Prostate gland (tissue), 2 donors: ENCODE data around the gene GJA5. TPM values are rescaled to one million over a fixed set of nuclear protein-coding genes. Genes with fewer than 3 reads are reported as not detected.
A peak's percentile ranks its signal among the peaks of the same experiment; 100 is the strongest.

ENCODE experiments used
- DNase-seq: peaks from one replicate; pipeline ENCODE4 v3.0.0-alpha.2; 2019; ENCODE audit warnings: low spot score
- H3K27ac ChIP-seq, 2 donors: fragments of 200-600 bp; sonication (generic); 2 replicates each; pipeline ENCODE4 v1.5.1; 2017 to 2019
- H3K27me3 ChIP-seq: fragments of 200-600 bp; sonication (generic); replicated peaks from 2 replicates; pipeline ENCODE4 v1.5.1; 2019; ENCODE audit not compliant: insufficient read depth
- H3K36me3 ChIP-seq, 2 donors: fragments of 200-600 bp; sonication (generic); 1 replicate in 1 of 2; 2 replicates in 1 of 2; pipeline versions ENCODE4 v1.5.1 to v1.8.1; 2017 to 2019
- H3K4me1 ChIP-seq: fragments of 200-600 bp; sonication (generic); replicated peaks from 2 replicates; pipeline ENCODE4 v1.5.1; 2019
- H3K4me3 ChIP-seq, 2 donors: fragments of 200-600 bp; sonication (generic); 2 replicates each; pipeline ENCODE4 v1.5.1; 2017 to 2019
- H3K9me3 ChIP-seq: fragments of 200-600 bp; sonication (generic); 2 replicates; pipeline ENCODE4 v1.5.1; 2017
- CTCF ChIP-seq, 4 experiments: fragments of 200-600 bp in 2 of 4; fragments of 450-650 bp in 2 of 4; sonication (generic) in 2 of 4; IDR thresholded peaks; 1 replicate in 3 of 4; 2 replicates in 1 of 4; pipeline ENCODE4 v1.5.1; 2016 to 2019; ENCODE audit warnings: antibody characterized with exemption in 4 of 4, mild to moderate bottlenecking in 2 of 4, moderate library complexity in 2 of 4
- POLR2A ChIP-seq: fragments of 450-650 bp; IDR thresholded peaks from one replicate; pipeline ENCODE4 v1.6.1; 2016; ENCODE audit warnings: antibody characterized with exemption, mild to moderate bottlenecking
- POLR2AphosphoS5 ChIP-seq: sonication (generic); formaldehyde crosslinking; IDR thresholded peaks from one replicate; pipeline ENCODE4 v1.6.1; 2017; ENCODE audit warnings: antibody characterized with exemption
- WGBS: methylation state at CpG from one replicate; pipeline ENCODE4 v1.1.5; 2018; 5-methylcytosine and 5-hydroxymethylcytosine counted together
- intact Hi-C: fragments of 100-400 bp; cut with DNase I; formaldehyde crosslinking; loops from one replicate; pipeline ENCODE4 v1.14.2; 2022
- total RNA-seq, 2 donors: library from RNA; depleted of rRNA; stranded (reverse); fragments of >200 nt; gene quantifications; one replicate each; pipeline ENCODE4 v1.1.0, GENCODE V29; 2016

The GJA5 gene
- total RNA-seq, 2 donors from 2014 or later, result 2.7 to 5.5 TPM

DNA sequence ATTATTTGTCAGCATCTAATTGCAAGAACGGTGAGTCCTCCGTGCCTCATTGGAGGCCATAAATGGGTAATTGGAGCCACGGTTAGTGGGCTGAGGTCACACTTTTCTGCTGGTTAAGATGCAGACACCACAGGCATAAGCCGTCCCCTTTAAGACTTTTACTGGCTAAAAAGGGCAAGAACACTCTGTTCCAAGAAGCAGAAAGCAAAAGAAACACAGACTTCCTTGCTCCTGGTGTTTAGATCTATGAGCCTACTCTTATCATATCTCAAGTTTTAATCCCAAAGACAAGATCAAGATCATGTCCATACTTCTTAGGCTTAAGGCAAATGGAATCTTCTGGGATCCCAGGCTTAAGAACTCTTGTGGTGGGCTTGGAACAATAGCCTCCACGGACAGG is 17.3 kb upstream of the GJA5 start:
- no peak for DNase-seq
- H3K4me1 ChIP-seq, result no peaks in the 10 kb centered on the region
- no peak overlapping the region for H3K4me3 ChIP-seq
- intact Hi-C loops, result no loop called here
- 34% methylated on average over 5 of the region's 5 CpGs for WGBS
- H3K27me3 ChIP-seq, result no peaks in the 10 kb centered on the region
- no peak overlapping the region for H3K27ac ChIP-seq
- H3K36me3 ChIP-seq, result no peaks in the 10 kb centered on the region
- TF ChIP-seq CTCF (IDR thresholded peaks at IDR 0.05) (no peak), POLR2AphosphoS5 (peak; percentile 21)
- no peaks in the 10 kb centered on the region for H3K9me3 ChIP-seq

DNA sequence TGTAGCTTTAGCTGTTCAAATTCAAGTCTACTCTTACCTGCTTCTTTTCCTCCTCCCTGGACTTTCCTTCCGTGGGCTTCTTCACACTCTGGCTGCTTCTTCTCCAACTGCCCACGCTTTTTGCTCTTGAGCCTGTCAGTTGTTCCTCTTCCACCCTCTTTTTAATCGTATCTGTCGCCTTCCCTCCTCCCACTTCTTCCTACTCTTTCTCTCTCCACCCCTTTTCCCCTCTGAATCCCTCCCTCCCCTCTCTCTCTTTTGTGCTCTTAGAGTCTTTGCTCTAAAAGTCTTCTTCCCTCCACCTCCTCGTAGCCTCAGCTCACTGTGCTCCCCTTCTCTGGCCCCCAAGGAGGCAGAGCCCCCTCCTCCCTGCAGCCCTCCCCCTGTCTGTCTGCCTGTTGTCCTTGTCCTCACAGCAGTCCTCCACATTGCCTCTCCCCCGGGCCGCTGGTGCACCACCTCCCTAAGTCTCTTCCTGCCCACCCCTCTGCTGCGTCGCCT is 12.9 kb upstream of the GJA5 start:
- no peak for DNase-seq
- no peaks in the 10 kb centered on the region for H3K36me3 ChIP-seq
- H3K4me3 ChIP-seq, result no peak overlapping the region
- WGBS, result 43% methylated on average over 9 of the region's 9 CpGs
- H3K27ac ChIP-seq, result no peak overlapping the region
- intact Hi-C loops, result loop anchor here (5.0 kb wide), 1 partner anchor 49 kb away; no protein-coding TSS in a partner anchor
- no peaks in the 10 kb centered on the region for H3K27me3 ChIP-seq
- H3K9me3 ChIP-seq, result no peaks in the 10 kb centered on the region
- no peaks in the 10 kb centered on the region for H3K4me1 ChIP-seq
- TF ChIP-seq CTCF (IDR thresholded peaks at IDR 0.05) (no peak), POLR2A (no peak), POLR2AphosphoS5 (no peak)

DNA sequence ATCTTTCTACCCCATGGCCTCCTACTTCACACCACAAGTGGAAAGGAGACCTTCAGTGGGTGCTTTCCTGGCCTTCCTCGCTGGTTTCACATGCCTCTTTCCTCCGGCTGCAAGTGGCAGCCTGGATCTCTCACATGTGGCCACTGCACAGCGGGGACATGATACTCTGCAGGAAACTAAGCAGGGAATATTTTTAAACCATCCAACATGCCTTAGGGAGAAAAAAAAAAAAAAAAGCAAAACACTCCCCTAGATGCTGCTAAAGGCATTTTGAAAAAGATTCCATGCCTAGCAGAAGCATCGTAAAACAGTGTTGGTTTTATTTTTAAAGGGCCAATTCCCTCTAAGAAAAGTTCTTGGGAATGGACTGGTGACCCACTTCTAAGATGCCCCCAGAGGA is 12.2 kb upstream of the GJA5 start:
- Histone ChIP-seq H3K27ac (no peak overlapping the region), H3K27me3 (no peaks in the 10 kb centered on the region), H3K9me3 (no peaks in the 10 kb centered on the region), H3K4me3 (no peak overlapping the region), H3K4me1 (no peaks in the 10 kb centered on the region), H3K36me3 (no peaks in the 10 kb centered on the region)
- DNase-seq, result no peak
- WGBS, result 32% methylated on average over 4 of the region's 4 CpGs
- TF ChIP-seq CTCF (IDR thresholded peaks at IDR 0.05) (no peak), POLR2A (no peak), POLR2AphosphoS5 (no peak)
- intact Hi-C loops, result loop anchor here (5.0 kb wide), 1 partner anchor 50 kb away; no protein-coding TSS in a partner anchor

DNA sequence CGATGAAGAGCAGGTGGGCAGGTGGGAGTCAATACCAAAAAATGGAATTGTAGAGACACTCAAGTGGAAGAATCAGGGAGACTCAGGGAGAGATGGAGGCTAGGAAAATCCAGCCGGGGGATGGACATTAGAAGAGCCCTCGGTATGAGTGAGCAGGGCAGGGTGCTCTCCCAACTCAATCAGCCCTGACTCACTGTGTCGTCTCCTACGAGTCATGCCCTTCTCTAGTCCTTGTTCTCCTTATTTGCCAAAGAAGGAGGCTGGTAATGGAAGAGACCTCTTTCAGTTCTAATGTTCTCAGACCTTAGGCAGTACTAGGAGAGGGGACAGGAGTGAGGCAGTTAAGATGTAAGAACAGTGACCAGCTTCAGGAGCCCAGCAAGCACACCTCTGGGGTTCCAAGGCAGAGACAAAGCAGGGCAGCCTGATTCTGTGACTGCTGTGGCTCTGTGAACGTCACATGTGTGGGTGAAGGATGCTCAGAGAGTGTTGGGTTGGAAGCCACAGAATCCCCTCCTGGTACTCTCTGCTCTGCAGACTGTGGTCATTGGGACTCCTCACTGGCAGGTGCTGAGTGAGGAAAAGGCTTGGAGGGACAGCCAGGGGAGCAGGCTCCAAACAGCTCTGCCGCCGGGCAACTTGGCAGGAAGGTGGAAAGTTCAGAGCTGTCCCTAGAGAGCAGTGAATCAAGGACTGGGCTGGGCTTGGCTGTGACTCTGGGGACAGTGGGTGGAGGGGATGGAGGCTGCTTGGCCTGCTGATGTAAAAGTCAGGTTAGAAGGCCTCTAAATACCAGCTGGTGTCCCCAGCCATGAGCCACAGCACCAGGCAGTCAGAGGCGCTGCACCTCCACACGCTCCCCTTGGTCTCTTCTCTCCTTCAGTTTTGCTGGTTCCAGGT is 11.1 kb upstream of the GJA5 start:
- H3K27ac ChIP-seq, result no peak overlapping the region
- no peak for DNase-seq
- H3K4me3 ChIP-seq, result no peak overlapping the region
- no peaks in the 10 kb centered on the region for H3K27me3 ChIP-seq
- TF ChIP-seq POLR2AphosphoS5 (peak; percentile 16), CTCF (IDR thresholded peaks at IDR 0.05) (no peak)
- H3K36me3 ChIP-seq, result no peaks in the 10 kb centered on the region
- WGBS, result 77% methylated on average over 10 of the region's 10 CpGs
- intact Hi-C loops, result loop anchor here (5.0 kb wide), 1 partner anchor 51 kb away; no protein-coding TSS in a partner anchor
- no peaks in the 10 kb centered on the region for H3K4me1 ChIP-seq
- H3K9me3 ChIP-seq, result no peaks in the 10 kb centered on the region

DNA sequence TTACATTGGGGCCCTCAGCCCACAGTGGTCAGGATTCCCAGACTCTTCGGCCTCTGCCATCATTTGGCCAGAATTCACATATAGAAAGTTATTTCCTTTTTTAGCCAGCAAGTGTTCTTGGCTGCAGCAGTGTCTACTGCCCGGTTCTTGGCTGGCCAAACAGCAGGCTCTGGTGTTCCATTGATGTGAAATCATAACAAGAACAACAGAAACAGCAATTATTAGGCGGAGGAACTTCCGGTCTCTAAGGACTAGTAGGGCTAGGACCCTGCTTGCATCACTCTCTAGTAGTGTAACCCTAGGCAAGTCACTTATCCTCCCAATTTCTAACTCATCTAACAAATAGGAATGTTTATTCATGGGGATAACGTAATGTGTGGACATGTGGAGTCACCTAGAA is 8.7 kb upstream of the GJA5 start:
- H3K36me3 ChIP-seq, result no peaks in the 10 kb centered on the region
- intact Hi-C loops, result no loop called here
- TF ChIP-seq POLR2A, result no peak
- no peak for TF ChIP-seq POLR2AphosphoS5
- no peak for TF ChIP-seq CTCF (IDR thresholded peaks at IDR 0.05)
- no peak overlapping the region for H3K27ac ChIP-seq
- no peaks in the 10 kb centered on the region for H3K27me3 ChIP-seq
- WGBS, result 63% methylated on average over 5 of the region's 5 CpGs
- H3K9me3 ChIP-seq, result no peaks in the 10 kb centered on the region
- H3K4me1 ChIP-seq, result no peaks in the 10 kb centered on the region
- H3K4me3 ChIP-seq, result no peak overlapping the region
- DNase-seq, result no peak
